GM12874 (cell line): Measurements from ENCODE around the gene SERPINA5.

ENCODE experiments used
- TF ChIP-seq, protein P1 (sequence below): IDR thresholded peaks from 2 replicates; pipeline ENCODE4 v1.5.1; 2011; ENCODE audit warnings: low read depth, mild to moderate bottlenecking, control low read depth, low read length, moderate library complexity; ENCODE audit not compliant: insufficient read depth

SERPINA5 gene

DNA sequence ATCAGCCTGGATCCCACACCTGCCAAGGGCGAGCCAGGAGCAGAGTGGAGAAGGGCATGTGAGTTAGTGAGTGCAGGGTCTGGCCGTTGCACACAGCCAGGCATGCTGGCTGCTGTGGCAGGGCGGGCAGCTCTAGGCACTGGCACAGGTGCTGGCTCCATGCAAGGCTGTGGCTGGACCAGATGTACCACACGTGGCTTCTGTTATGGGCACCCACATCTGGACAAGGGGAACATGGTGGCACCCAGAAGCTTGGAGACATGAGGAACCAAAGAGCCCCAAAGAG, 51.0 kb downstream of the SERPINA5 start:
- TF ChIP-seq, protein P1, sequence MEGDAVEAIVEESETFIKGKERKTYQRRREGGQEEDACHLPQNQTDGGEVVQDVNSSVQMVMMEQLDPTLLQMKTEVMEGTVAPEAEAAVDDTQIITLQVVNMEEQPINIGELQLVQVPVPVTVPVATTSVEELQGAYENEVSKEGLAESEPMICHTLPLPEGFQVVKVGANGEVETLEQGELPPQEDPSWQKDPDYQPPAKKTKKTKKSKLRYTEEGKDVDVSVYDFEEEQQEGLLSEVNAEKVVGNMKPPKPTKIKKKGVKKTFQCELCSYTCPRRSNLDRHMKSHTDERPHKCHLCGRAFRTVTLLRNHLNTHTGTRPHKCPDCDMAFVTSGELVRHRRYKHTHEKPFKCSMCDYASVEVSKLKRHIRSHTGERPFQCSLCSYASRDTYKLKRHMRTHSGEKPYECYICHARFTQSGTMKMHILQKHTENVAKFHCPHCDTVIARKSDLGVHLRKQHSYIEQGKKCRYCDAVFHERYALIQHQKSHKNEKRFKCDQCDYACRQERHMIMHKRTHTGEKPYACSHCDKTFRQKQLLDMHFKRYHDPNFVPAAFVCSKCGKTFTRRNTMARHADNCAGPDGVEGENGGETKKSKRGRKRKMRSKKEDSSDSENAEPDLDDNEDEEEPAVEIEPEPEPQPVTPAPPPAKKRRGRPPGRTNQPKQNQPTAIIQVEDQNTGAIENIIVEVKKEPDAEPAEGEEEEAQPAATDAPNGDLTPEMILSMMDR, result no peak

DNA sequence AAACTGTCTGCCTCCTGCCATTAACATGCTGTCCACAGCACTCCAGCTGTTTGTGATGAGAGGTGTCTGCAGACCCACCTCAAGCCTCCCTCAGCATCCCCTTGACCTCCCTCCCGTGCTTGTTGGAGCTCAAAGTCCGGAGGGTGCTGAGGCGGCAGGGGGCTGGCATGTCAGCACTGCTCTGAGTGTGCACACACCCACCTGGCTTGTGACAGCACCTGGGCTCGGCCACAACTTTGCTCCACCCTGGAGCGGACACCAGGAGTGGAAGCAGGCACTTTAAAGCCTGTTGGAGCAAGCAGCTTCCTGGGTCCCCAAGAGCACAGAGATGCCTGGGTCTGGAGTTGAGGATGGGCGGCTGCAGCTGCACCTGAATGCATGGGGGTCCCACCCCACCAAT, 51.9 kb downstream of the SERPINA5 start:
- TF ChIP-seq, protein P1, result no peak

DNA sequence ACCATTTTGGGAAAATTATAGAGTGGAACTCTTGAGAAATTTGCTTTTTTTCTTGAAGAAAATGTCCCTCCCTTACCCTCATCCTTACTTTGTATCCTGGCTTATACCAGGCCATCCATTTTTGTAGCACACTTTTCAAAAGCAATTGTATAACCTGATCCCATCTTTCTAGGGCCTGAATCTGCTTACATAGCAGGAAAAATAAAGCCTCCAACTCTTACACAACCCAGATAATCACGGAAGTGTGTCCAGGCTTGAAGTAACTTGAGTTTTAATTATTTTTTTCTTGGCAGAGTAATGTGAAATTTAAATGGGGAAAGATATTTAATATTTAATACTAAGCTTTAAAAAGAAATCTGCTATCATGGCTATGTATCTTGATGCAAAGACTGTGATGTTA, 53.9 kb downstream of the SERPINA5 start:
- TF ChIP-seq, protein P1, result no peak

DNA sequence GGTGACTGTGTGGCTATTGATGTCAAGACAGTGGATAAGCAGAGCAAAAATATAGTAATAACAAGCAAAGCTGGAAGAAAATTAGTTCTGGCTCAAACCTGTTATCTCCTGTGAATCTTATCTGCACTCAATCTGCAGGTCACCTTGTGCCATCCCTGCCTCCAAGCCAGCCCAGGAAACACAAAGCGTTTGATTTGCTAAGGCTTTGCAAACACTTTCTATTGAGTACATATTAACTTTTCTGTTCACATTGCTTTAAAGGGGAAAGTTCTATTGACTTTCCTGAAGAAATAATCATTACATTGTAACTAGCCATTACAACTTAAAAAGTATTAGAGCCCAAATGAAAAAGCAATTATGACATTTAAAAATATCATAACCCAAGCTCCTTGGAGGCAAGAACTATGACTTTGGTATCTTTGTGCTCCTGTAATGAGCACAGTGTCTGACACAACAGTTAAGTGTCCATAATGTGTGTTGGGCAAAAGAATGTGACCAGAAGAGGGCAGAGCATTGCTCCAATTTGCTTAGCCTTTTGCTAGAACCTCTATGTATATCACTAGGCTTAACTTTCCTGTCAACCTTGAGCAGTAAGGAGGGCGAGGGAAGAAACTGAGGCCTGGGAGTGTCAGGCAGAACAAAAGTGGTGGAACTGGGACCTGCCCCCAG, 55.7 kb downstream of the SERPINA5 start:
- TF ChIP-seq, protein P1, result no peak

DNA sequence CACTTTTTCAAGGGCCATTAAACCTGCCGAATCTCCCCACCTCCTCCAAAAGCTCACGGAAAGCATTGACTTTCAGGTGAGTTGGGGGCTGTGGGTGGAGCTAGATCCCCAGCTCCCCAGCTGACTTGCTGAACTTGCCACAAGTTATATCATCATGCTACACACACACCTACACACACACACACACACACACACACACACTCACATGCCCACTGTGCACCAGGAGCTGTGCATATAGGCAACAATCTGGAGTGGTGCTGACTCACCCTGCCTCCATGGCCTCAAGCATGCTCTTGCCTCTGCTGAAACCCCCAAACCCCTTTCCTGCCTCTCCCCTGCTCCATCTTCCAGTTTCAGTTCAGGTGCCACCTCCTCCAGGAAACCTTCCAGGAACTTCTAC, 57.1 kb downstream of the SERPINA5 start:
- TF ChIP-seq, protein P1, result no peak

DNA sequence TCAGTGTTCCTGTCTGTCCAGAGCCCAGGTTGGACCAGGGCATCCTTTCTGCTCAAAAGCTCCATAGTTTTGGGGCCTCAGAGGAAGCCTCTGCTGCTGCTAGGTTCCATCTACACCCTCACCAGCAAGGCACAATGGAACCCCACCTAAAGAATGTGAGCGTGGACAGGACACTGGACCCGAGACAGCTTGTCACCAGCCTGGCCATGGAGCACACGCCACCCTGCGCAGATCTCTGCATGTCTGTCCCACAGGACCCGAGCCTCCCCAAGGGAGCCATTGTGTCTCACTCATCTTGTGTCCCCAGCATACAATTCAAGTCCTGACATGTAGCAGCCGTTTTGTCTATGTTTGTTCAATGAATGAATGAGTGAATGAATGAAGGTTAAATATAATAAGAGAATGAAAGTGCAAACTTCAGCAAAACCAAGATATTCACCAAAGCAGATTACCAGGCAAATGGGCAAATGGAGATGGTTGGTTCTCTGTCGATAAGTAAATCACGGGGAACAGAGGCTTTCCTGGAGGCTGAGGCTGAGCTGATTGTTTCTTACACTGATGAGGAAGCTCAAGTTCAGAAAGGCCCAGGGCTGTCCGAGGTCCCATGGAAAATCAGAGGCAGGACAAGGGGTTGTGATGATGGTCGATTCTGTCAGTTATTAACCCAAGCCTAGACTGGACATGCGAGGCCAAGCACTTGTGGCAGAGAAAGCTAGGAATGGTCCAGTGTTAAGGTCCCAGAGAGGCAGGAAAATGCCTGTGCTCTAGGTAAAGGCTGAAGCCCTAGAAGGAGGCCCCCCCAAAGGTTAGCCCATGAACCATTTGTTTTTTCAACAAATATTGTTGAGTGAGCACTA, 58.0 kb downstream of the SERPINA5 start:
- TF ChIP-seq, protein P1, result no peak

DNA sequence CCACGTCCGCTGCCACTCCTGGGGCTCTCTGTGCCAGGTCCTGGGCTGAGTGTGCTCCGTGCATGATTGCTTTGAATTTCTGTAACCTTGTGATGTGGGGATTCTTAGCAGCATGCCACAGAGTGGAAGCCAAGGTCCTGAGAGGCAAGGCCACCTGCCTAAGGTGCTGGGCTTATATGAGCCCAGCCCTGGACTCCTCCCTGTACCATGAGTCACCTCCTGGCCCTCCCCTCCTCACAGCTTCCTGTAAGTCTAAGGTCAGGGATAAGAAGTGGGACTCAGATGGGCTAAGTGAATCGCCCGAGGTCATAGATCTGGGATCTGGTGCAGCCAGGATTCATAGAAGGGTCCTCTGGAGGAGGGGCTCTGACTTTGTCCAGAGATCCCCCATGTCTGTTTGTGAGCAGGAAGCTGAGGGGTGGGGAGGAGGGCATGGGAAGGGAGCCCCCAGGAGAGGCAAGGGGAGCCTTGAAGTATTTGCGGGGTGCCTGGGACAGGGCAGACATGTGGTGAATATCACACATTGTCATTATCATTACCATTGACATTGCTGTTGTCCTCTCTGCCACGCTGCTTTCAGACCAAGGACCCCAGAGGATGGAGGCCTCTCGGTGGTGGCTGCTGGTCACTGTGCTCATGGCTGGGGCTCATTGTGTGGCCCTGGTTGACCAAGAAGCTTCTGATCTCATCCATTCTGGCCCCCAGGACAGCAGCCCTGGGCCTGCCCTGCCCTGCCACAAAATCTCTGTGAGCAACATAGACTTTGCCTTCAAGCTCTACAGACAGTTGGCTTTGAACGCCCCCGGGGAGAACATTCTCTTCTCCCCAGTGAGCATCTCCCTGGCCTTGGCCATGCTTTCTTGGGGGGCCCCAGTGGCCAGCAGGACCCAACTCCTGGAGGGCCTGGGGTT, 59.8 kb downstream of the SERPINA5 start:
- TF ChIP-seq, protein P1, result no peak
